ENCODE results near the gene PIK3IP1.

Gene PIK3IP1

DNA sequence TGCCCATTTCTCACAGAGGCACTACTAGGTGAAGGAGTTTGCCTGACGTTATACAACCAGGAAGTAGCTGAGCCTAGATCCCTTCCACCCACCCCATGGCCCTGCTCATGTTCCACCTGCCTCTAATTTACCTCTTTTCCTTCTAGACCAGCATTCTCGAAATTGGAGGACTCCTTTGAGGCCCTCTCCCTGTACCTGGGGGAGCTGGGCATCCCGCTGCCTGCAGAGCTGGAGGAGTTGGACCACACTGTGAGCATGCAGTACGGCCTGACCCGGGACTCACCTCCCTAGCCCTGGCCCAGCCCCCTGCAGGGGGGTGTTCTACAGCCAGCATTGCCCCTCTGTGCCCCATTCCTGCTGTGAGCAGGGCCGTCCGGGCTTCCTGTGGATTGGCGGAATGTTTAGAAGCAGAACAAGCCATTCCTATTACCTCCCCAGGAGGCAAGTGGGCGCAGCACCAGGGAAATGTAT is 14.1 kb downstream of the PIK3IP1 start:
- DNase-seq: no peak

GRCh38 chr22:31277741-31278140 is 14.5 kb downstream of the PIK3IP1 start:
- DNase-seq: no peak

DNA sequence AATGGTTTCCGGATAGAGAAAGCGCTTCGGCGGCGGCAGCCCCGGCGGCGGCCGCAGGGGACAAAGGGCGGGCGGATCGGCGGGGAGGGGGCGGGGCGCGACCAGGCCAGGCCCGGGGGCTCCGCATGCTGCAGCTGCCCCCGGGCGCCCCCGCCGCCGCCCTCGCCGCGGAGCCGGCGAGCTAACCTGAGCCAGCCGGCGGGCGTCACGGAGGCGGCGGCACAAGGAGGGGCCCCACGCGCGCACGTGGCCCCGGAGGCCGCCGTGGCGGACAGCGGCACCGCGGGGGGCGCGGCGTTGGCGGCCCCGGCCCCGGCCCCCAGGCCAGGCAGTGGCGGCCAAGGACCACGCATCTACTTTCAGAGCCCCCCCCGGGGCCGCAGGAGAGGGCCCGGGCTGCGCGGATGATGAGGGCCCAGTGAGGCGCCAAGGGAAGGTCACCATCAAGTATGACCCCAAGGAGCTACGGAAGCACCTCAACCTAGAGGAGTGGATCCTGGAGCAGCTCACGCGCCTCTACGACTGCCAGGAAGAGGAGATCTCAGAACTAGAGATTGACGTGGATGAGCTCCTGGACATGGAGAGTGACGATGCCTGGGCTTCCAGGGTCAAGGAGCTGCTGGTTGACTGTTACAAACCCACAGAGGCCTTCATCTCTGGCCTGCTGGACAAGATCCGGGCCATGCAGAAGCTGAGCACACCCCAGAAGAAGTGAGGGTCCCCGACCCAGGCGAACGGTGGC is 15.7 kb downstream of the PIK3IP1 start:
- DNase-seq: no peak

- DNase-seq: no peak
Observed at GRCh38 chr22:31275576-31275975, 16.7 kb downstream of the PIK3IP1 start.

DNA sequence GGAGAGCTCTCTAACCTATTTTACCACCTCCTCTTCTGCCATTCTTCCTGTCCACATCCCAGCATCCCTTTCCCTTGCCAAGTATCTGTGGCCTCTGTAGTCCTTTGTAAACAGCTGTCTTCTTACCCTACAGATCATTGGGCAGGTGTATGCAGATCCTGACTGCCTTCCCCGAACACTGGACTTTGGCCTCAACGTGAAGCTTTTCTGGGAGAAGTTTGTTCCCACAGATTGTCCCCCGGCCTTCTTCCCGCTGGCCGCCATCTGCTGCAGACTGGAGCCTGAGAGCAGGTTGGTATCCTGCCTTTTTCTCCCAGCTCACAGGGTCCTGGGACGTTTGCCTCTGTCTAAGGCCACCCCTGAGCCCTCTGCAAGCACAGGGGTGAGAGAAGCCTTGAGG is 17.3 kb downstream of the PIK3IP1 start:
- no peak for DNase-seq

- DNase-seq: no peak
Observed at GRCh38 chr22:31274017-31274416, 18.3 kb downstream of the PIK3IP1 start.

DNA sequence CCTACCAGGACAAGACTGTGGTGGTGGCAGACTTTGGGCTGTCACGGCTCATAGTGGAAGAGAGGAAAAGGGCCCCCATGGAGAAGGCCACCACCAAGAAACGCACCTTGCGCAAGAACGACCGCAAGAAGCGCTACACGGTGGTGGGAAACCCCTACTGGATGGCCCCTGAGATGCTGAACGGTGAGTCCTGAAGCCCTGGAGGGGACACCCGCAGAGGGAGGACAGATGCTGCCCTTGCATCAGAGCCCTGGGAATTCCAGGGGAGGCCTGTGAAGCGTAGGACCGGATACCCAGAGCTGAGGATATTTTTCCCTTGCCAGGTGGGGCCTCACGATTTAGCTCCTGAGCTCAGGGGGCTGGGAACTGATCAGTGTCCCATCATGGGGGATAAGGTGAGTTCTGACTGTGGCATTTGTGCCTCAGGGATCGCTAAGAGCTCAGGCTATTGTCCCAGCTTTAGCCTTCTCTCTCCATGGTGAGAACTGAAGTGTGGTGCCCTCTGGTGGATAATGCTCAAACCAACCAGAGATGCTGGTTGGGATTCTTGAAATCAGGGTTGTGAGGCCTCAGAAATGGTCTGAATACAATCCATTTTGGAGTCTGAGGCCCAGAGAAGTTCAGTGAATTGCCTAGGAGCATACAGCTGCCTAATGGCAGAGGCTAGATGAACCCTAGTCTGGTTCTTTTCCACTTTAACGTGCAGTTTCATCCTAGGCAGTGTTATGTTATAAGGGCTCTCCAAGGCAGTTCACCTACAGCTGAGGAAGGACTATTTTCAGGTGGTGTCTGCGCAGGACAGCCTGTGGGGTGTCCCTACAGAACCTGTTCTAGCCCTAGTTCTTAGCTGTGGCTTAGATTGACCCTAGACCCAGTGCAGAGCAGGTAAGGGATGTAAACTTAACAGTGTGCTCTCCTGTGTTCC is 19.5 kb downstream of the PIK3IP1 start:
- DNase-seq: peak; percentile 30 to 38

DNA sequence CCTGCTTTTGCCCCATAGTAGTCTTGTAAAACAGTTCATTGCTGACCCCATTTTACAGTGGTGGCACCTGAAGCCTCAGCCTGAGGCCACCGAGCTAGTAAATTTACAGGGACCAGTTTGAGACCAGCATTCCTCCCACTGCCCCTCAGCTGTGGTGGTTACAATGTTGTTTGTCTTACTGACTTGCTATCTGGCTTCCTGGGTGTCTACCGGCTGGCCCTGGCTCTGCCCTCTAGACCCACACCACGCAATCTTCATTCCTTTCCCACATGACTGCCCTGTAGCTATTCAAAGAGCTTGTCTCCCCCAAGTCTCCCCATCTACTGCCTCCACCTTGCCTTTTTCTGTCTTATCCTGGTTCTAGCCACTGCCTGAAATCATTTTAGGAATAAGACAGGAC is 20.8 kb downstream of the PIK3IP1 start:
- DNase-seq: no peak

DNA sequence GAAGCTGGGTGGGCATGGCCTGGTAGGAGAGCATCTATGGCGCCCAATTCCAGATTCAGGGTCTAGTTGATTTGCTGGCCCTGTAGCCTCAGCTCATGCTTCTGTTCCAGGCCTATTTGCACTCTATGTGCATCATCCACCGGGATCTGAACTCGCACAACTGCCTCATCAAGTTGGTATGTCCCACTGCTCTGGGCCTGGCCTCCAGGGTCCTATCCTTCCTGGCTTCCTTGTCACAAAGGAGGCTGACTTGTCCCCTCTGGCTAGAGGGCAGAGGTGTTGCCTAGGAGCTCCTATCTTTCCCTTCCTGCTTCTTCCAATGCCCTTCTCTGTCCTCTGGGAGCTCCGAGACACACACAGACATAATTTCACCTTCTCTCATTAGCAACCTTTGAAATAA is 21.3 kb downstream of the PIK3IP1 start:
- no peak for DNase-seq

DNA sequence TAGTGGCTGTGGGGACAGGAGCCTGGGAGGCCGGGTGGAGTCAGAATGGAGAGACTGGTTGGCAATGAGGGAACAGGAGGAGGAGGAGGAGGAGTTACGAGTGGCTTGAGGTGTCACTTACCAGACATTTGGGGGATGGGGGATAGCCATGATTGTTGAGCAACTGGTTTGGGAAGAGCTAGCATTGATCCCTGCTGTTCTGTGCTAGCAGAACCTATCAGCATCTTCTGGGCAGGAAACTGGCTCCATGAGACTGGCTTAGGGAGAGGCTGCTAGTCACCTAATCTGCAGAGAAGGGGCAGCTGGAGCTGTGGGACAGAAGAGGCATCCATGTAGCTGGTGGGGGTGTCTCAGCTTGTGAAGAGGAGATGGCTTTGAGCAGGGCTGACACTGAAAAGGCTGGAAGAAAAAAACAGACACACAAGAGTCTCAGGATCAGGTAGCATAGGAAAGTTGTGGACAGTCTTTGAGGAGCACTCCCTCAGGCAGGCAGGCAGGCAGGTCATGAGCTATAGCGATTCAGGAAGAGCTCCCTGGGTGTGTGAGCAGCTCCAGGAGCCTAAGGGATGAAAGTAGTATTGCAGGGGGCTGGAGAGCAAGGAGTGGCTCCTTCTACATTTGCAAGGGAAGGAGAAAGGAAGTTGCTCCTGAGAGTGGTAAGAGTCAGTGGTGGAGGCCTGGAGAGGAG is 22.3 kb downstream of the PIK3IP1 start:
- DNase-seq: no peak

DNA sequence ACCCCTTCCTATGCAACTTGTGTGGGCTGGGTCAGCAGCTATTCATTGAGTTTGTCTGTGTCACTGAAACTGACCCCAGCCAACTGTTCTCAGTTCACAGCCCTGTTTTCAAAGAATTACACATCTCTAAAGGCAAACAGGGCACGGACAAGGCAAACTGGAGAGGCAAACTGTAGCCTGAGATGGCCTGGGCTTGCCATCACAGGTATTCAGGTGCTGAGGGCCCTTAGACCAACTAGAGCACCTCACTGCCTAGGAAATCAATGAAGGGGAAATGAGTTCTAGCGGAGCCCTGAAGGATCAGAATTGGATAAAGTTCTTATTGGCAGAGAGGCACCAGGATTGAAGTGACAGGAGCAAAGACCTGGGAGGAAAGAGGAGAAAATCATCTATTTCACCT is 24.0 kb downstream of the PIK3IP1 start:
- no peak for DNase-seq

DNA sequence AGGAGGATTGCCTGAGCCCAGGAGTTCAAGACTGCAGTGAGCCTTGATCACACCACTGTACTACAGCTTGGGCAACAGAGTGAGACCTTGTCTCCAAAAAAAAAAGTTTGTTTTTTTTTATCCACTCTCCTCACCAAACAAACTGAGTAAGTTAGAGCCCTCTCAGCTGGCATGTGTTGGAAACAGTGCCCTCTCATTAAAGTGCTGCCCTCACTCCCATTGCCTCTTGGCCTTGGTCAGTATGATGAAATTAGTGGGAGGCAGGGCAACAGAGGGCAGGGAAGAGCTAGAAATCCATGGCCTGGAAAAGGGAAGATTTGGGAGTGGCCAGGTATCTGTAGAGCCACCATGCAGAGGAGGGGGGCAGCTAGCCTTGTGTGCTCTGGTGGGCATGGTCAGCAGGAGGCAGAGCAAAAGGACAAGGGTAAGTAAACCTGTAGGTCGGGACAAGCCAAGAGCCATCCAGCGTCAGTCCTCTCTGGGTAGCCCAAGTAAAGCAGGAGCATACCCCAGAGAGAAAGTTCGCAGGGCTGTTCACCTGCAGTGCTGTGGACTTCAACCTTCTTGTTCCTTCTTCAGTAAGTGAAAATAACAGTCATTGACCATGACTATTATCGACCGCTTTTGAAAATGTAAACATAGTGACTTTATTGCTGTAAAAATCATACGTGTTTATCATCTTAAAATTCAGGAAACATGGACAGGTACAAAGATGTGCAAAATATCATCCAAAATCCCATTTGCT is 28.2 kb downstream of the PIK3IP1 start:
- DNase-seq: no peak

- no peak for DNase-seq
Observed at GRCh38 chr22:31262312-31263133, 29.8 kb downstream of the PIK3IP1 start.

DNA sequence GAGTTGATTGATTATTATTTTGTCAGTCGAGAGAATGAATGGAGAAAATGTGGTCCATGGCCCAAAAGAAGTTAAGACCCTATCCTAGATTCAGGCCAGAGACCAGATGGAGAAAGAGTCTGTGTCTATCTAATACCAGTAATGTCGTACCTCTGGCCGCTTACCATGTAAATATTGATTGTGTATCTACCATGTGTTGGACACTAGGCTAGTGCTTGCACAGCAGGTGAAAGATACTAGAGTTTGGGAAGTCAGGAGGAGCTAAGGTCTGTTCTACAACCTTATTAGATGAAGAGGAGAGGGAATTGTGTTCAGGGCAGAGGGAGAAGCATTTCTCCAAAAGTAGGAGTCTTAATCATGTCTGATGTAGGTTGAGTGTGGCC is 31.8 kb downstream of the PIK3IP1 start:
- no peak for DNase-seq

- no peak for DNase-seq
Observed at GRCh38 chr22:31259798-31260473, 32.4 kb downstream of the PIK3IP1 start.

DNA sequence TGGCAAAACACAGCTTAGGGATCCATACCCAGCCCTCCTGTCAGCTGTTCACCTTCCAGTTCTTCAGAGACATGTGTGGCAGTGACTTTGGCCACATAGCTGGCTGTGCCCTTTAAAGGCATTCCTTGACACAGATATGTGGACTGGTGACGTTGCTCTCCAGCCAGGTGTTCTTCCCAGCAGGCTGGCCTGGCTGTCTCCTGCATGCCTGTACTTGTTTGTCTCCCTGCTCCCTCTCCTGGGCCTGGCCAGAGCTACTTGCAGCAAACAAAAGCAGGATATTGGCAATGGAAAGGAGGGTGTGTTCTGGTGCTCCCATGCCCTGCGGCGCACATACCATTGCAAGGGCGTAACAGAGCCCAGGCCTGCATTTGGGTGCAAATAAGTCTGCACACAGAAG is 38.3 kb downstream of the PIK3IP1 start:
- no peak for DNase-seq

- no peak for DNase-seq
Observed at GRCh38 chr22:31250740-31251600, 41.3 kb downstream of the PIK3IP1 start.

GRCh38 chr22:31248965-31249958 is 43.0 kb downstream of the PIK3IP1 start:
- DNase-seq: no peak

All from NCI-H2081 (cell line).